Nephron progenitor cell (in vitro differentiated cells): ENCODE data around the gene RNF214.

Source experiments
- DNase-seq: peaks from one replicate; pipeline ENCODE4 v3.0.0; 2021
- H3K27ac Mint-ChIP-seq: 2 replicates; pipeline ENCODE4 v1.8.0; 2021; ENCODE audit warnings: mild to moderate bottlenecking, moderate library complexity, mixed read lengths
- H3K27me3 Mint-ChIP-seq: 2 replicates; pipeline ENCODE4 v1.8.0; 2021; ENCODE audit warnings: mild to moderate bottlenecking, low read depth, mixed read lengths; ENCODE audit not compliant: poor library complexity
- H3K36me3 Mint-ChIP-seq: 2 replicates; pipeline ENCODE4 v1.8.0; 2021; ENCODE audit warnings: low read depth, mixed read lengths
- H3K4me1 Mint-ChIP-seq: 2 replicates; pipeline ENCODE4 v1.8.0; 2021; ENCODE audit warnings: mixed read lengths
- H3K4me3 Mint-ChIP-seq: 2 replicates; pipeline ENCODE4 v1.8.0; 2021; ENCODE audit warnings: mild to moderate bottlenecking, moderate library complexity, mixed read lengths
- H3K9me3 Mint-ChIP-seq: 2 replicates; pipeline ENCODE4 v1.8.0; 2021; ENCODE audit warnings: mild to moderate bottlenecking, moderate library complexity, mixed read lengths
- CTCF ChIP-seq: fragments of 200-600 bp; sonication (generic); IDR thresholded peaks from 2 replicates; pipeline ENCODE4 v1.5.0; 2021; ENCODE audit warnings: antibody characterized with exemption

Gene RNF214

GRCh38 chr11:117303646-117304315 lies 71.3 kb downstream of the RNF214 start:
- no peak overlapping the region for H3K4me3 Mint-ChIP-seq
- TF ChIP-seq CTCF, result no peak
- no peaks in the 10 kb centered on the region for H3K27me3 Mint-ChIP-seq
- H3K4me1 Mint-ChIP-seq, result peaks cover 60% of the 10 kb centered on the region
- H3K9me3 Mint-ChIP-seq, result no peaks in the 10 kb centered on the region
- H3K27ac Mint-ChIP-seq, result no peak overlapping the region
- peaks cover 4% of the 10 kb centered on the region for H3K36me3 Mint-ChIP-seq
- no peak for DNase-seq

GRCh38 chr11:117305145-117305544 lies 72.7 kb downstream of the RNF214 start:
- no peak overlapping the region for H3K4me3 Mint-ChIP-seq
- no peak for DNase-seq
- no peaks in the 10 kb centered on the region for H3K9me3 Mint-ChIP-seq
- TF ChIP-seq CTCF, result no peak
- no peak overlapping the region for H3K27ac Mint-ChIP-seq
- peaks cover 47% of the 10 kb centered on the region for H3K4me1 Mint-ChIP-seq
- H3K36me3 Mint-ChIP-seq, result no peaks in the 10 kb centered on the region
- no peaks in the 10 kb centered on the region for H3K27me3 Mint-ChIP-seq

GRCh38 chr11:117309310-117309709 lies 76.8 kb downstream of the RNF214 start:
- TF ChIP-seq CTCF, result no peak
- H3K27me3 Mint-ChIP-seq, result peaks cover 2% of the 10 kb centered on the region
- no peak for DNase-seq
- no peaks in the 10 kb centered on the region for H3K9me3 Mint-ChIP-seq
- no peak overlapping the region for H3K4me3 Mint-ChIP-seq
- H3K36me3 Mint-ChIP-seq, result no peaks in the 10 kb centered on the region
- no peak overlapping the region for H3K27ac Mint-ChIP-seq
- peaks cover 24% of the 10 kb centered on the region for H3K4me1 Mint-ChIP-seq

GRCh38 chr11:117313091-117313490 lies 80.6 kb downstream of the RNF214 start:
- peak overlapping the region; percentile 19 for H3K4me3 Mint-ChIP-seq

GRCh38 chr11:117313828-117314768 lies 81.6 kb downstream of the RNF214 start:
- H3K27ac Mint-ChIP-seq, result no peak overlapping the region
- H3K9me3 Mint-ChIP-seq, result no peaks in the 10 kb centered on the region
- no peak for TF ChIP-seq CTCF
- peak; percentile 12 for DNase-seq
- H3K4me3 Mint-ChIP-seq, result peak overlapping the region; percentile 83
- peaks cover 29% of the 10 kb centered on the region for H3K4me1 Mint-ChIP-seq
- H3K36me3 Mint-ChIP-seq, result no peaks in the 10 kb centered on the region
- peaks cover 7% of the 10 kb centered on the region for H3K27me3 Mint-ChIP-seq

More at GRCh38 chr11:117313091-117313490, 80.6 kb downstream of the RNF214 start:
- Mint-ChIP-seq H3K4me1 (peaks cover 32% of the 10 kb centered on the region), H3K36me3 (no peaks in the 10 kb centered on the region), H3K27me3 (peaks cover 7% of the 10 kb centered on the region), H3K27ac (peak overlapping the region; percentile 39), H3K9me3 (no peaks in the 10 kb centered on the region)
- DNase-seq, result no peak
- TF ChIP-seq CTCF, result no peak
